C1 segment of cervical spinal cord (tissue), 14 donors: Measurements from ENCODE around the gene UST.
"Not testable (repeated sequence)": the region's sequence is repeated elsewhere in the genome, so short reads cannot be mapped to it uniquely, and the experiment has no call there.

Experiments
- DNase-seq, 14 donors: peaks; one replicate each; lab custom pipeline; 2025; lab: John Stamatoyannopoulos, UW

UST gene

DNA sequence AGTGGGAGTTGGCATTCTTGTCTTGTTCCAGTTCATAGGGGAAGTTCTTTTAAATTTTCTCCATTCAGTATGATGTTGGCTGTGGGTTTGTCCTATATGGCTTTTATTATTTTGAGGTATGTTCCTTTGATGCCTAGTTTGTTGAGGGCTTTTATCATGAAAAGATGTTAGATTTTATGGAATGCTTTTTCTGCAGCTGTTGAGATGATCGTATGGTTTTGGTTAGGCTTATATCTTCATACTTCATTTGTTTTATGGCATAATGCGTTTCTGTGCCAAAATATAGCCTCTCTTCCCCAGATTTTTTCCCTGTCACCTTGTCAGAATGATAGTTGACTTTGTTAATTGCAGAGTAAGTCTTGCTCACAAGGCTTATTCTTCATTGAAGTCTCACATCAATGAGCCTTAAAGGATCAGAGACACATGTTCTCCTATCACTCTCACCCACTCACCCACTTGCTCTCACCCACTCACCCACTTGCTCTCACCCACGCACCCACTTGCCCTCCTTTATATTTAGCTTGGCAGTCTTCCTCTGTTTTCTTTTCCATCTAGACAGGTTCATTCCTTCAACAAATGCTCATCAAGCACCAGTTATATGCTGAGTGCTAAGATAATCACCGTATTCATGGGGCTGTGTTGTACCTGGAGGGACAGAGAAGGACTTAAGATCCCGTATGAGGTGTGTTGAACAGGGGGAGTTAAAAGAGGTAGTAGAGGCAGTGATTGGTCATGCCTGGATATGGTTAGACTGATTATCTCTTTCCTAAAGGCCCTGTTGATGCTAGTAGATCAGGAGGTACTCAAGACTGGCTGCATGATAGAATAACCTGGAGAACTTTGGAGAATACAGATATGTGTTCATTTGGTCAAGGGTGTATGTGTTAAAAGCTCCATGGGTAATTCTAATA is 19.3 kb downstream of the UST start:
- no peak for DNase-seq

DNA sequence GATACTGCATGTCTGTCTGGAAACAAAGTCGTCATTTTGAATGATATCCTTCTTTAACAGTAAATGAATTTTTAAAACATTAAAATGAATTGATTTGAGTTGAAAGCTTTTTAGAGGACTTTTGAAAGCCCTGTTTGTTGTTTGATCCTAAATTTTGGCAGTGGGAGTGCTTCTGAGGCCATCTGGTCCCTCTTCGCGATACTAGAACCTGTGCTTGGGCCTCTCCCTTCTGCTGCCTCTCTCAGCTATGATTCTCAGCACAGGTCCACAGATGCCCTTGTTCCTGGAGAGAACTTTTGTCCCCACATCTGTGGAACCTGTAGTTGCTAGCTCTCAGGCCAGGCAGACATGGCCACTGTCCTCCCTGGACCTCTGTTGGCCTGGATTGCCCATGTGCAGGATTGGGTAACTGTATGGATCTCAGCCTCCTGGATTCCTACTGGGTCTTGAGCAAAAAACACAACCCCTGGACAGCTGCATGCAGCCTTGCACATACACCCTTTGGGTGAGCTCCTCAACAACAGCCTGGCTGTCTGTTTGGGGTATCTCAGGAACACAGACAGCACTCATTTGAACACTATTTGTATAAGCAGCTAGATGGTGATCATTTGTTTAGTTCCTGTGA is 21.9 kb downstream of the UST start:
- peak in 1 of 14 donors; percentile 65 for DNase-seq

DNA sequence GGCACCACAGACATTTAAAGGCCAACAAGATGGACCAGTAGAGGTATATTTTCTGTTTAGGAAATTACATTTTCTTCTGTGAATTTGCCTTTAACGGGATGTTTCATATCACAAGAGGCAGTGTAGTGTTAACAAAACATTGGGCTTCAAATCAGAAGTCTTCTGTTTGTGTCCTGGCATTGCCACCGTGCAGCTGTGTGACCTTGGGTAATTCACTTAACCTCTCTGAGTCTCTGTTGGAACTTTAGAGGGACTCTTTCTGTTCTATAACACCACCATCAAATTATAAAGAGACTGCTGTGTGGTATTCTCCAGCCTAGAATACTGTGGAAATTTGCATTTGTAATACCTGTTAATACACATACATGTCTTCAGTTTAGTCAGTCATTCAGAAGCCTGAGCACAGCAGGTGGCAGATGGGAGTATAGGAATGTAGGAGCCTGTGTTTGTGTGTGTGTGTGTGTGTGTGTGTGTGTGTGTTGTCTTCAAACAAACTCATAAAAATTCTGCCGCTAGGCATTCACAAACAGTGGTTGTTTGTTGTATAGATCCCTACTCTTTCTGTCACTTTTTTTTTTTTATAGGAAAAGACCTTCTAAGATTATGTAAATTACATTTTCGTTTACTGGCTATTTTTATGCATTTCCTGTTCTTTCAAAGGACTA is 22.6 kb downstream of the UST start:
- DNase-seq: no peak

DNA sequence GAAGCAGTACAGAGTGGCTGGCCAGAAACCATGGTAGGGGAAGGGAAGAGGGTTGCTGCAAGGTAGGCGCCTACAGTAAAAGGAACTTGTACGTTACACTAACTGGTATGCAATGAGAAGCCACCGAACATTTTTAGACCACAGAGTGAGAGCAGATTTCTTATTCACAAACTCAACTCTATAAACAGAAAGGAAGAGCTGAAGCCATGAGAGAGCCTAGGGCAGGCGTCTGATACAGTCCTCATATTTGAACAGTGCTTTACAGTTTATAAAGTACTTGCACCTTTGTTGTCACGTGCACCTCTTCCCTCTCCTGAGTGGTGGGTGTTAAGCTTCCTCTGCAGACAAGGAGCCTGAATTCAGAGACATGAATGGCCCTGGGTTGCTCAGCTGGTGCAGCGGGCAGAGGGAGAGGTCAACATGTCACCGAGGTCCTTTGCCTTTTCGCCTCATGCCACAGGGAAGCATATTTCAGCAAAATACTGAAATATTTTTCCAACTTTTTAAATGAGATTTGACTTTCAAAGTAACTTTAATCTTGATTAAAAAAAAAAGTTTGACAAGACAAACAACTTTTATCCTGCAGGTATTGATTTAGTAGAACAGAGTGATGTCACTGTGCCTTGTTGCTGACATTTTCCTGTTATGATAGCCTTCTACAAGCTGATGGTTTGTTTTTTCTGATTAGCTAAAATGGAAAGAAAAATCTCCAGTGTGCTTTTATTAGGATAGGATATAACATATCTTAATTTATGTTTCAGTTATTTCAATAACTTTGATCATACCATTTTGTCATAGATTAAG is 23.8 kb downstream of the UST start:
- DNase-seq: no peak

DNA sequence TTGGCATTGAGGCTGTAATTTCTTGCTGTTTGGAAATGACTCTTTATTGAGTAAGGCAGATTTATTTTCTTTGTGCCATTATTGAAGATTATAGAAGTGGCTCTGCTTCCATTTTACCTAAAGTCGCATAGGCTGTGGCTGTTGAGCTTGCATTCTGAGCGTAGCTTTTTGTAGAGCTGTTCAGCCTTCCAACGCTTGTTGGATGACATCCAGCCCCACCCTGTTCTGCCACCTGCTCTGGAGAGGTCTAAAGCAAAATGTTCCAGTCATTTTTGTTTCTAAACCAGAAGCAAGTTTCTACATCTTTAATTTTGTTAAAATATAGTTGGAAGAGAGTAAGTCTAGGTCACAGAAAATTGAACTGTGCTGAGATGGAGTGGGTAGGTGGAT is 24.4 kb downstream of the UST start:
- DNase-seq: peak in 1 of 14 donors; percentile 76

DNA sequence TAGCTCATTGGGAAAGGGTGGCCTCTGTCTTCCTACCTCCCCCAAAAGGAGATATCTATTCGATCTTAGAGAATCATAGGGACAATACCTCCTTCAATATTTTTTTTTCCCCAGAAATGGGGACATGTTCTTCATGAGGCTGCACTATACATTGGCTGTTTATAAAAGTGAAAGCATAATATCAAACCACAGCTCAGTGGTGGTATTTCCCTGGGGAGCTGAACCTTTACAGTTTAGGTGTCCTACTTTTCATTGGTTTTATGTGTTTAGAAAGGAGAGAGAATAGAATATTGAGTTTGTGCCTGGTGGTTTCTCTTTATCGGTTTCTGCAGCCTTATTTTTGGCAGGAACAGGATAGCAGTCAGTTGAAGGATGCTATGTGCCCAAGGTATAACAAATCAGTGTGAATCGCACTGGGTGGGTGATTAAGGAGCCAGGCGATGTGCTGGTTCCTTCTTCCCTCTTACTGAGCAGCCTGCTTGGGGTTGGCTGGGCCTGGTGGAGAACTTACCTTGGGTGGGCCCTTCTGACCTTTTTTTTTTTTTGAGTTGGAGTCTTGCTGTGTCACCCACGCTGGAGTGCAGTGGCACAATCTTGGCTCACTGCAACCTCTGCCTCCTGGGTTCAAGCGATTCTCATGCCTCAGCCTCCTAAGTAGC is 25.2 kb downstream of the UST start:
- peak in 1 of 14 donors; percentile 9 for DNase-seq

DNA sequence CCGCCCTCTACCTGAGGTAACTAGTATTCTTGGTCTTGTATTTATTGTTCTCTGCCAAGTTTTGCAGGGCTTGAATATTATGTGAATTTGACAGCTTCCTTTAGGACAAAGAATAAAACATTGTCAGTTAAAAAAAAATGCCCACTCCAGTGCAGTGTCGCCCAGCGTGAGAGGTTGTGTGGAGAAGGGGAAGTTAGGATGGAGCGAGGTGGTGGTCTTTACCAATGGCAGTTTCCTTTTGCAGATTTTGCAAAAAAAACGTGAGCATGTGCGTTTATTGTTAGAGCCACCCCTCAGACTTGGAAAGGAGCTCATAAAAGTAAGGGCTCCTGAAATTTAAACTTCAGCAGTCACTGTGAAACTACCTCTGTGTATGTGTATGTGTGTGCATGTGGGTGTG is 28.3 kb downstream of the UST start:
- no peak for DNase-seq

DNA sequence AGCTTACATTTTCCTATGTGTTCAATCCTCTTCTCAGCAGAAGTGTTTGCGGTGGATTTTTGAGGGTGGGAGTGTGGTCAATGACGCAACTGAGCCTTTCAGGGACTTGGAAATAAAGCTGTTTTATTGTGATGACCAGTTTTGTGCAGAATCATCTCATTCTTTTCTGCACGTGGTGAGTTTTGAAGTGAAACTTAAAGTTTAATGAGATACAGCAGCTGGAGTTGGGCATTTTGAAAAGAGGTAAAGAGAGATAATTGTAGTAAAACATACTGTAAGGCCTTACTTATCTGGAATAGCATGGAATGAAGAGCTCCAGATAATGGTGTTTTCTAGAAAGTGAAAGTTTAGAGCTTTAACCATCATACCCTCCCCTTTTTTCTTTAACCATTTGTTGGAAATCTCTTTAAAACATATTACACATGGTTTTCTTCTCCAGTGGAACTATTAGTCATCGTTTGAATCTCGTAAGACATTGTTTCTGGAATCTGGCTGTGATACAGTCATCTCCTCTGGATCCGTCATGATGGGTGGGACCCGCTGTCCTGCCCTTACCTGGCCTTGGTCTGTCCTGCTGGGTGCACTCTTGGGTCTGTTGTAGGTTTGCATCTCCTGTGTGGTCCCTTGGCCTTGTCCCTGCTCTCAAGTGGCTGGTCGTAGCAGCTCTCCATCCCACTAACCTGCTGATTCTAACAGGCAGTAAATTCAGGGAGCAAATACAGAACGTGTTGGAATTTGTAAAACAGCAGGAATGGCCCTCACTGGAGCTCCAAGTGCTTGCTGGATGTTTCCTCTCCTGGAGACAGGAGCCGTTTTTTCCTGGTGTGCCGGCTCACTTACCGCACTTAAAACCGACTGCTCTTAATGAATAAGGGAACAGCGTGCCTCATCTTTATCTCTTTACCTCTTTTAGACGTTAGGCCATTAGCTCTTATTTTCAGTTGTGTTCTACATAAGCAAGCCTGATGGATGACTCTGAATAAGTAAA is 29.8 kb downstream of the UST start:
- no peak for DNase-seq

DNA sequence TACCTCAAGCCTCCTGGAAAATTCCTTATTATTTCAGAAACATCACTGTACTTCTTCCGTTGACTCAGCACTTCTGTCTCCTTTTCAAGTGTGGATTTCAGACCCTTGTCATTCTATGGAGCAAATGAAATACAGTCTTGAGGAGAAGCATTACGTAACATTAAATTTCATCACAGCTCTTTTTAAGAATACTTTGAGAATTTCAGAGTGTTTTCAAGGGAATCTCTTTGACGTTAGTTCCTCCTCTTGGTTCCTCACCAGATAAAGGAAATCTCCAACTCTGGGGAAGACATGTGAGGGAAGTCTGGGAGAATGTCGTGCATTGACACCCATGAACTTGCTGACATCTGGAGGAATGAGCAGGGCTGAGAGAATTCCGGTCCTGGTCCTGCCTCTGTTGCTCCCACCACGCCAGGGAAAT is 32.3 kb downstream of the UST start:
- no peak for DNase-seq

DNA sequence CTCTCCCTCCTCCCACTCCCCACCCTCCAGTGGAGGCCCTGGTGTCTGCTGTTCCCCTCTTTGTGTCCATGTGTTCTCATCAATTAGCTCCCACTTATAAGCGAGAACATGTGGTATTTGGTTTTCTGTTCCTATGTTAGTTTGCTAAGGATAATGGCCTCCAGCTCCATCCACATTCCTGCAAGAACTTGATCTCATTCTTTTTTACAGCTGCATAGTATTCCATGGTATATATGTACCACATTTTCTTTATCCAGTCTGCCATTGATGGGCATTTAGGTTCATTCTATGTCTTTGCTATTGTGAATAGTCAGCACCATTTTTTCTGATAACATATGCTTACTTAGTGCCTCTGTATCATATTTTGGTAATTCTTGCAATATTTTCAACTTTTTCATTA is 33.6 kb downstream of the UST start:
- not testable (repeated sequence) for DNase-seq

DNA sequence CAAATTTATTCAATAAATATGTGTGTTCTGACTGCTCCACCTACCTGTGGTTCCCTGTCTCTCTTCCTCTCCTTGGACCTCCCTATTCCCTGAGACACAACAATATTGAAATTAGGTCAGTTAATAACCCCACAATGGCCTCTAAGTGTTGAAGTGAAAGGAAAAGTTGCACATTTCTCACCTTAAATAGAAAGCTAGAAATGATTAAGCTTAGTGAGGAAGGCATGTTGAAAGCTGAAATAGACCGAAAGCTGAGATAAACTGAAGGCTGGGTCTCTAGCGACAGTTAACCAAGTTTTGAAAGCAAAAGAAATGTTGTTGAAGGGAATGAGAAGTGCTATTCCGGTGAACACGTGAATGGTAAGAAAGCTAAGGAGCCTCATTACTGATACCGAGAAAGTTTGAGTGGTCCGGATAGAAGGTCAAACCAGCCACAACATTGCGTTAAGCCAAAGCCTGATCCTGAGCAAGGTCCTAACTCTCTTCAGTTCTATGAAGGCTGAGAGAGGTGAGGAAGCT is 34.1 kb downstream of the UST start:
- DNase-seq: no peak

DNA sequence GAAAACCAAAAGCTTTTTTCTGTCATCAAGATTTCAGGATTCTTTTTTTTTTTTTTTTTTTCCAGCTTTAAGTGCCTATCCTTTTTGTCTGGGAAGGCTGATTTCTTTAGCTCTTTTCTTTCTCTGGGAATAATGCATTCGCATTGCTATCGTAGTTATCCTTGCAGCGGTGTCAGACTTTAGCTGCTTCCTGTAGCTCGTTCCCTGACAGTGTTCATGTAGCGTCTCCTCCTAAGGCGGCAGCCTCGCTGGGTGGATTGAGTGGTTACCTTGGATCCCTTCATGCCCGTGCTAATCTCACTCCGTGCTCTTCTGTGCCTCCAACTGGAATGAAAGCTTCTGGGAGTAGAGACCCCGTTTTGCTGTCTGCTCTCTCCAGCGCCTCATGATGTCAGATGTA is 43.1 kb downstream of the UST start:
- no peak for DNase-seq

DNA sequence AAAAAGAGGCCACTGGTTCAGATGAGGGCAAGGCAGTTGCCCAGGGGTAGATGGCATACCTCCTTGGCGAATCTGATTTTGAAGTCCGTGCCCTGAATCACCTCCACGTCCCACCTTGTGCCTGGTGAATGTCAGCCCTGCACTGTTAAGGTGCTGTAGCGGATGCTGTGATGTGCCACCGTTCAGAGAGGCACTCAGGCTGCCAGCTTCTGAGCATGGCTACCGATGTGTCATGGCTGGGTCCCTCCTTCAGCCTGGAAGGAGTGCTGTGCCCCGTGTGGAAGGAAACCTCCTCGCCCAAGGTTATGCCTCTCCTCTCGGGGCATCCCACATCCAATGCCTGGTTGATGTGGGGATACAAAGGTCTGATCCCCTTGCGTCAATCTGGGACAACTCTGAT is 43.6 kb downstream of the UST start:
- no peak for DNase-seq

DNA sequence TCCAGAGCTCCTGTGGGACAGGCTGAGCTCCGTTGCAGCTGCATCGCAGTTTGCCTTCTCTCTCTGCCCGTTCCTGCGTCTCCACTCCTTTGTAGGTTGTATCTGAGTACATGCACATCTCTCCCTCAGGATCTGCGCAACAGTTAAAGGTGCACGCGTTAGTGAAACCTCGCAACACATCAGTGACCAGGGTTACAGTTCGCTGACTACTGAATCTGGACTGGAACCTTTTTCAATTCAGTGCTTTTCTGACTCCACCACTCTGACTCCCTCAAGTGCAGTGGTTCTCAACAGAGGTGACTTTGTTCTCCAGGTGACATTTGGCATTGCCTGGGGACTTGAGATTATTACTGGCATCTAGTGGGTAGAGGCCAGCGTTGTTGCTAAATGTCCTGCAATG is 44.0 kb downstream of the UST start:
- no peak for DNase-seq

DNA sequence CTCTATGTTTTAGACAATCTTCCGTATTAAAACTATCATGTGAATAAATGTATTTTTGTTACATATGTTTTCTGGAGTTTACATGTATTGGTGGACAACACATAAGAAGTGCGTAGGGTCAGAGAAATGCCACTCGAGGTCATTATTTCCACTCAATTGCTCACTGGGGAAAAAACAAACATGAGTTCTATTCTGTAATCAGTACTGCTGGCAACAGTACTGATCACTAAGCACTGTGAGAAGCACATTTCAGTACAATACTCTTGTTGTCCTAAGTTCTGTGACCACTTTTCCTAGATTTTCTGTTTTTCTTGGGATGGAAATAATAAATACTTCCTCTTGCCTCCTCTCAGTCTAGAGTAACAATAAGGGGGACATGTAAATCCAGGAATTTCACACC is 44.5 kb downstream of the UST start:
- no peak for DNase-seq

DNA sequence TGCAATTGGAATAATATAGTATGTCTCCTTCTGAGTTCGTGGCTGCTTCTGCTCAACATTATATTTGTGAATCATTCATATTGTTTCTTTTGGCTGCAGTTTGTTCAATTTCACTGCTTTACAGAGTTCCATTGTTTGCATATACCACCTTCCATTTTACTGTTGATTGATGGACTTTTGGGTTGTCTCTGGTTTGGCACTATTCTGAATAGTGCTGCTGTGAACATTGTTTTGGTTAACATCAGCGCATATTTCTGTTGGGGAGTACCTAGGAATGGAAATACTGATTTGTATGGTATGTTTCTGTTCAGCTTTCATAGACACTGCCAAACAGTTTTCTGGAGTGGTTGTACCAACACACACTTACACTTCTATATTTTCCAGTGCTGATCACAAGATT is 46.9 kb downstream of the UST start:
- DNase-seq: no peak

DNA sequence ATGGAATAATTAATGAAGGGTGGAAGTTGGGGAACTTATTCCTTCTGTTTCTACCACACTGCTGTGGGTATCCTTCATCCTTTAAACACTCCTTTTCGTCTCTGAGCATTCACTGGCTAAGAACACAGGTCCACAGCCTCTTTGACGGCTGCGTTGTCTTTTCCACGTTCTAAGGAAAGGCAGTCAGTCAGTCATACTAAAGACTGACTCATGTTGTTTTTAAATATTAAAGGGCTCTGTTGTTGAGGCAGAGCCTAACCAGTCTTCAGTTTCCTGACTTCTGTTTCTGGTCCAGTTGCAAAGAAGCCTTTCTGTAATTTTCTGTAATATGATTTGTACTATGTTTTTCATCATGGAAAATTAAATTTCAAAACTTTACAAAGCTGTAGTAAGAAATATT is 48.0 kb downstream of the UST start:
- DNase-seq: no peak

DNA sequence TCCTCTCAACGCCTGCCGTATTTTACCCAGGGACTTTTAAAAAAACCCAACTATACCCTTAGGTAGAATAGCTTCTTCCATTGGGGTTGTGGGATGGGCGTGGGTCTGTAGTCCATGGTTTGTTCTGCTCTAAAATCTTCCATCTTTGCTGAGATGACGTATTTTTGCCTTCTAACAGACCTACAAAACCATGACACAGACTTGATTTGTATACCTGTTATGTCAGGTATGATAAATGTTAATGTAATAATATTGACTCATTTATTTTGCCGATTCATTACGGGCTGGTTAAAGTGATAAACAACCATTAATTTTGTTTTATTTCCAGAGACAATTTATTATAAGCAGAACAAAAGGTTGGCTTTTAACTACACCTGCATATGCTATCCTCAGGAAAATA is 48.7 kb downstream of the UST start:
- no peak for DNase-seq

DNA sequence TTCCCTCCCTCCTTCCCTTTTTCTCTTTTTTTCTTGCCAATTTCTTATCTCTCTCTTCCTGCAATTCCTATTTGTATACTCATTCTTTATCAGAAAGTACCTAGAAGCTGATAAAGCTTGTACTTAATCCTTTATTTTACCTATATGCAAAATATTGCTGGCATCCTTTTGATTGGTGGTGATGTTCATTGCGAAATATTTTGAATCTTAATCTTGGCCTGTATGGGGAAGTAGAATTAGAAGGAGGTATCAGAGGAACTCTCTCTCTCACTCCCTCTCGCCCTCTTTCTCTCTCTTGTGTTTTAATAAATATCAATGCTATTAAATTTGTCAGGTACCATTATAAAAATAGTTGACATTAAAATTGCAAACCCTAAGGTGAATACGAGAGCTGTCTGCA is 52.8 kb downstream of the UST start:
- no peak for DNase-seq

DNA sequence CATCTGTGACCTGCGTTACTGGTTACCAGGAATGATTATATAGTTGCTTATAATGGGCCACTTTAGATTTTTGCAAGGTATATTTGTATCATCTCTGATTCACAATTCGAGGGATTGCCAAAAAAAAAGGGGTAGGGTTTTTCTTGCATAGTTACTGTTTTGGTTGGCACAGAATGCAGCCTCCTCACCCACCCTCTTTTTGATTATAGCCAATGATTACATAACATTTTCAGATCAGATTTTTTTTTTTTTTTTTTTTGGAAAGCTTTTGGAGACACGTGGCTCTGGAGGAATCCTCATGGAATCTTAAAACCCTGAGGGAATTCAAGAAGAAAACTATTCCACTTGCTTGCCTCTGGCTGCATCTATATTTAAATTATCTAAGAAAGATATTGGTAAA is 53.7 kb downstream of the UST start:
- no peak for DNase-seq
